Suprapubic skin (tissue), 4 donors: ENCODE results near the gene SWI5. TPM values are rescaled to one million over a fixed set of nuclear protein-coding genes. Genes with fewer than 3 reads are reported as not detected.

ENCODE experiments used
- DNase-seq, 2 donors: peaks; one replicate each; pipeline ENCODE4 v3.0.0-alpha.2; 2019; ENCODE audit warnings: low spot score in 2 of 2
- H3K27ac ChIP-seq: fragments of 200-600 bp; sonication (generic); one replicate; pipeline ENCODE4 v1.5.1; 2019
- H3K27me3 ChIP-seq: fragments of 200-600 bp; sonication (generic); one replicate; pipeline ENCODE4 v1.5.1; 2019
- H3K36me3 ChIP-seq: fragments of 200-600 bp; sonication (generic); one replicate; pipeline ENCODE4 v1.5.1; 2019
- H3K4me1 ChIP-seq: fragments of 200-600 bp; sonication (generic); one replicate; pipeline ENCODE4 v1.5.1; 2019
- H3K4me3 ChIP-seq: fragments of 200-600 bp; sonication (generic); one replicate; pipeline ENCODE4 v1.5.1; 2019; ENCODE audit warnings: mild to moderate bottlenecking
- H3K9me3 ChIP-seq: fragments of 200-600 bp; sonication (generic); one replicate; pipeline ENCODE4 v1.5.1; 2019
- CTCF ChIP-seq, 2 donors: fragments of 200-600 bp in 1 of 2; fragments of 450-650 bp in 1 of 2; sonication (generic) in 1 of 2; IDR thresholded peaks; one replicate each; pipeline ENCODE4 v1.5.1; 2016 to 2019; ENCODE audit warnings: antibody characterized with exemption in 2 of 2, mild to moderate bottlenecking in 1 of 2, moderate library complexity in 1 of 2
- EP300 ChIP-seq: sonication (generic); formaldehyde crosslinking; IDR thresholded peaks from one replicate; pipeline ENCODE4 v1.6.1; 2017; ENCODE audit warnings: antibody characterized with exemption
- POLR2A ChIP-seq, 2 donors: fragments of 450-650 bp; IDR thresholded peaks; one replicate each; pipeline ENCODE4 v1.6.1; 2017; ENCODE audit warnings: antibody characterized with exemption in 2 of 2, mild to moderate bottlenecking in 2 of 2, moderate library complexity in 2 of 2
- POLR2AphosphoS5 ChIP-seq, 3 donors: sonication (generic); formaldehyde crosslinking; IDR thresholded peaks; one replicate each; pipeline ENCODE4 v1.6.1; 2017; ENCODE audit warnings: antibody characterized with exemption in 3 of 3
- WGBS: methylation state at CpG from one replicate; pipeline ENCODE4 v1.1.5; 2018; 5-methylcytosine and 5-hydroxymethylcytosine counted together
- total RNA-seq, 4 donors: library from RNA; depleted of rRNA; stranded (reverse); fragments of >200 nt; gene quantifications; one replicate each; pipeline ENCODE4 v1.1.0, GENCODE V29; 2016

The SWI5 gene
- total RNA-seq, 4 donors from 2014 or later: 21.1 to 35.3 (median 22.2) TPM

GRCh38 chr9:128314697-128315096 lies 38.6 kb downstream of the SWI5 start:
- TF ChIP-seq POLR2AphosphoS5 (IDR thresholded peaks at IDR 0.05): no peak
- no peak for TF ChIP-seq POLR2A (IDR thresholded peaks at IDR 0.05)
- TF ChIP-seq EP300: no peak
- no peak for TF ChIP-seq CTCF (IDR thresholded peaks at IDR 0.05)
- Histone ChIP-seq H3K27me3 (no peaks in the 10 kb centered on the region), H3K9me3 (no peaks in the 10 kb centered on the region), H3K36me3 (peaks cover 84% of the 10 kb centered on the region), H3K4me3 (no peak overlapping the region), H3K4me1 (no peaks in the 10 kb centered on the region), H3K27ac (no peak overlapping the region)
- 95% methylated on average over 4 of the region's 4 CpGs for WGBS
- no peak for DNase-seq

DNA sequence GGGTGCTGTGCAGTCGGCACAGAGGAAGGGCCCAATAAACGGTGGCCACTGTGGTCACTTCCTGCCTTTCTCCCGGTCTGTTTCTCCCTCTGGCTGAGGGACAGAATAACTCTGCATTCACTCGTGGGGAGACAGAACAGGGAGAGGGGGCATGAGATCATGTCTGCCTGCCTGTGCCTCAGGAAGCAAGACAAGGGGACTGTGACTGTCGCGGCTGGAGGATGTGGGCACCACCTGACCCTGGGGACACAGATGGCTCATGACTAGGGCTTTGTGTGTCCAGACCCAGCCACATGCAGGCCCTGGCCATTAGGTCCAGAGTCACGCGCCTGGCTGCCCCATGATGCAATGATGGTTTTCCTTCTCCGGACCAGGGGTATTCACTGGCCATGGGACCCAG lies 40.3 kb downstream of the SWI5 start:
- H3K27ac ChIP-seq: no peak overlapping the region
- 70% methylated on average over 5 of the region's 9 CpGs for WGBS
- no peak for TF ChIP-seq POLR2AphosphoS5 (IDR thresholded peaks at IDR 0.05)
- no peak for TF ChIP-seq EP300
- no peak for TF ChIP-seq POLR2A (IDR thresholded peaks at IDR 0.05)
- no peak for TF ChIP-seq CTCF (IDR thresholded peaks at IDR 0.05)
- peaks cover 72% of the 10 kb centered on the region for H3K36me3 ChIP-seq
- no peaks in the 10 kb centered on the region for H3K9me3 ChIP-seq
- H3K4me3 ChIP-seq: no peak overlapping the region
- H3K27me3 ChIP-seq: no peaks in the 10 kb centered on the region
- DNase-seq: no peak
- H3K4me1 ChIP-seq: peaks cover 5% of the 10 kb centered on the region

- no peak overlapping the region for H3K27ac ChIP-seq
- H3K27me3 ChIP-seq: no peaks in the 10 kb centered on the region
- H3K4me3 ChIP-seq: no peak overlapping the region
- WGBS: 85% methylated on average over 2 of the region's 2 CpGs
- TF ChIP-seq CTCF (IDR thresholded peaks at IDR 0.05) (no peak), POLR2AphosphoS5 (IDR thresholded peaks at IDR 0.05) (no peak), POLR2A (IDR thresholded peaks at IDR 0.05) (no peak), EP300 (no peak)
- no peaks in the 10 kb centered on the region for H3K9me3 ChIP-seq
- peaks cover 68% of the 10 kb centered on the region for H3K36me3 ChIP-seq
- peaks cover 10% of the 10 kb centered on the region for H3K4me1 ChIP-seq
- DNase-seq: no peak
Observed at GRCh38 chr9:128317629-128318028, 41.6 kb downstream of the SWI5 start.

DNA sequence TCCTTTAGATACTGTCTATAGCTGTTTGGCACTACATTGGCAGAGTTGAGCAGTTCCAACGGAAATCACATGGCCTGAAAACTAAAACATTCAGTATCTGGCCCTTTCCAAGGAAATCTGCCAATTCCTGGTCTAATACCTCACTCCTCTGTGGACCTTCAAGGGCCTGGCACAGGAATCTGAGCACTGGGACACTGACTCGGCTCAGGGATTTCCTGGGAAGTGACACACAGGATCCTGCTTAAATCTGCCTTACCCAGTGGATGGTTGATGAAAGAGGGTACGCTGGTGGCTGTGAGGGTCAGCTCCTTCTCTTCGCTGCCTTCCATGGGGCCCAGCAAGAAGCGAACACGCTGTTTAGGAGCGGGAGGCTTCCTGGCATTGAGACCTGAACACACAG lies 45.3 kb downstream of the SWI5 start:
- Histone ChIP-seq H3K9me3 (no peaks in the 10 kb centered on the region), H3K27ac (no peak overlapping the region), H3K4me1 (peaks cover 43% of the 10 kb centered on the region), H3K36me3 (peaks cover 44% of the 10 kb centered on the region), H3K4me3 (peak overlapping the region; percentile 89), H3K27me3 (no peaks in the 10 kb centered on the region)
- no peak for TF ChIP-seq CTCF (IDR thresholded peaks at IDR 0.05)
- TF ChIP-seq POLR2A (IDR thresholded peaks at IDR 0.05): no peak
- TF ChIP-seq POLR2AphosphoS5 (IDR thresholded peaks at IDR 0.05): no peak
- no peak for DNase-seq
- WGBS: 79% methylated on average over 7 of the region's 7 CpGs

DNA sequence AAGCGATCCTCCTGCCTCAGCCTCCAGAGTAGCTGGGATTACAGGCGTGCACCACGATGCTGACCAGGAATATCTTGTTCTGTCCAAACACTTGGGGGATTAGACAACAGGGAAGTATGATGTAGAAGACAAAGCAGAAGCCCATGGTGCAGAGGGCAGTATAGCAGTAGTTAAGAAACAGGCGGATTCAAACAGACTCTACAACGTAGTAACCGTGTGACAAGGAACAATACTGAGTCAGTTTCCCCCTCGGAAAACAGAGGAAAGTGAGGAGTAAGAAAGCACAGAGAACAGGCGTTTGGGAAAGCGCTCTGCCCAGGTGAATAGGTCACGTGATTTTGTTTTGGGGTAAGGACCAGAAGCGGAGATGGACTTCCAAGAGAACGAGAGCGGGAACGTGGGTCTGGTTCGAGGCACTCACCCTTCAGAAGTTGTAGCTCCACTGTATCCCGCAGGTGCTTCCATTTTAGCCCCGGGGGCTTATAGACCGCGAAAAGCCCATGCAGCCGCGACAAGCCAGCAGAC lies 45.9 kb downstream of the SWI5 start:
- H3K4me1 ChIP-seq: peaks cover 46% of the 10 kb centered on the region
- TF ChIP-seq POLR2AphosphoS5 (IDR thresholded peaks at IDR 0.05) (no peak), POLR2A (IDR thresholded peaks at IDR 0.05) (no peak), EP300 (no peak), CTCF (IDR thresholded peaks at IDR 0.05) (no peak)
- H3K27ac ChIP-seq: peak overlapping the region; percentile 86
- H3K27me3 ChIP-seq: no peaks in the 10 kb centered on the region
- 2% methylated on average over 21 of the region's 21 CpGs for WGBS
- H3K36me3 ChIP-seq: peaks cover 44% of the 10 kb centered on the region
- no peak for DNase-seq
- no peaks in the 10 kb centered on the region for H3K9me3 ChIP-seq
- peak overlapping the region; percentile 89 for H3K4me3 ChIP-seq
